ENCODE data around the gene ATP5IF1. TPM values are rescaled to one million over a fixed set of nuclear protein-coding genes. Genes with fewer than 3 reads are reported as not detected.

The ATP5IF1 gene
- total and polyA plus RNA-seq, 2 of the 13 experiments (the other 11 are each of a cell fraction or from before 2014, with no cell fraction given): 97.7 to 131 TPM

GRCh38 chr1:28235755-28236655 lies at the start of gene ATP5IF1 (continued):
- TF ChIP-seq, protein P1, sequence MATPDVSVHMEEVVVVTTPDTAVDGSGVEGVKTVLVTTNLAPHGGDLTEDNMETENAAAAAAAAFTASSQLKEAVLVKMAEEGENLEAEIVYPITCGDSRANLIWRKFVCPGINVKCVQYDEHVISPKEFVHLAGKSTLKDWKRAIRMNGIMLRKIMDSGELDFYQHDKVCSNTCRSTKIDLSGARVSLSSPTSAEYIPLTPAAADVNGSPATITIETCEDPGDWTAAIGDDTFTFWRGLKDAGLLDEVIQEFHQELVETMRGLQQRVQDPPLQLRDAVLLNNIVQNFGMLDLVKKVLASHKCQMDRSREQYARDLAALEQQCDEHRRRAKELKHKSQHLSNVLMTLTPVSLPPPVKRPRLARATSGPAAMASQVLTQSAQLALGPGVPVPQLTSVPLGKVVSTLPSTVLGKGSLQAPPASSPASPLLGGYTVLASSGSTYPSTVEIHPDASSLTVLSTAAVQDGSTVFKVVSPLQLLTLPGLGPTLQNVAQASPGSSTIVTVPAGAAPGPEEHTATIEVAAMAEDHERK (CRISPR knock-in tag; IDR thresholded peaks at IDR 0.05; ENCODE audit: low read depth): no peak
- TF ChIP-seq, protein P2, sequence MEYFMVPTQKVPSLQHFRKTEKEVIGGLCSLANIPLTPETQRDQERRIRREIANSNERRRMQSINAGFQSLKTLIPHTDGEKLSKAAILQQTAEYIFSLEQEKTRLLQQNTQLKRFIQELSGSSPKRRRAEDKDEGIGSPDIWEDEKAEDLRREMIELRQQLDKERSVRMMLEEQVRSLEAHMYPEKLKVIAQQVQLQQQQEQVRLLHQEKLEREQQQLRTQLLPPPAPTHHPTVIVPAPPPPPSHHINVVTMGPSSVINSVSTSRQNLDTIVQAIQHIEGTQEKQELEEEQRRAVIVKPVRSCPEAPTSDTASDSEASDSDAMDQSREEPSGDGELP (IDR thresholded peaks at IDR 0.05; ENCODE audit: borderline replicate concordance, low read depth): no peak
- TF ChIP-seq ZNF713 (CRISPR knock-in tag; IDR thresholded peaks at IDR 0.05) (no peak), ZNF841 (CRISPR knock-in tag; IDR thresholded peaks at IDR 0.05; ENCODE audit: borderline replicate concordance) (0 out of 2 replicates have a peak, but pooled peaks have one; percentile 25), ZNF224 (CRISPR knock-in tag; IDR thresholded peaks at IDR 0.05) (0 out of 2 replicates have a peak, but pooled peaks have one; percentile 71), SOX13 (IDR thresholded peaks at IDR 0.05) (no peak), SOX13 (CRISPR knock-in tag; conservative IDR thresholded peaks at IDR 0.05 in 1 of 2, IDR thresholded peaks at IDR 0.05 in 1 of 2) (no peak), ZIK1 (CRISPR knock-in tag; IDR thresholded peaks at IDR 0.05; ENCODE audit: borderline replicate concordance, low read depth) (no peak), BRCA1 (CRISPR knock-in tag; IDR thresholded peaks at IDR 0.05) (peak; percentile 81; the same call in 1 of the 2 replicates), HMG20A (CRISPR knock-in tag; IDR thresholded peaks at IDR 0.05; ENCODE audit: borderline replicate concordance) (no peak), EEA1 (CRISPR knock-in tag; IDR thresholded peaks at IDR 0.05; ENCODE audit: borderline replicate concordance) (peak; percentile 62; the same call in 1 of the 2 replicates), CBX2 (IDR thresholded peaks at IDR 0.05; ENCODE audit: low read depth, low read length) (no peak), CBX2 (CRISPR knock-in tag; IDR thresholded peaks at IDR 0.05; ENCODE audit: low read depth) (no peak), ZNF879 (CRISPR knock-in tag; IDR thresholded peaks at IDR 0.05) (0 out of 2 replicates have a peak, but pooled peaks have one; percentile 23), ZKSCAN8 (CRISPR knock-in tag; IDR thresholded peaks at IDR 0.05; ENCODE audit: borderline replicate concordance) (peak; percentile 50; the same call in 1 of the 2 replicates), RFX3 (CRISPR knock-in tag; IDR thresholded peaks at IDR 0.05) (no peak), ZNF460 (CRISPR knock-in tag; IDR thresholded peaks at IDR 0.05; ENCODE audit: borderline replicate concordance) (no peak)
- TF ChIP-seq, protein P3, sequence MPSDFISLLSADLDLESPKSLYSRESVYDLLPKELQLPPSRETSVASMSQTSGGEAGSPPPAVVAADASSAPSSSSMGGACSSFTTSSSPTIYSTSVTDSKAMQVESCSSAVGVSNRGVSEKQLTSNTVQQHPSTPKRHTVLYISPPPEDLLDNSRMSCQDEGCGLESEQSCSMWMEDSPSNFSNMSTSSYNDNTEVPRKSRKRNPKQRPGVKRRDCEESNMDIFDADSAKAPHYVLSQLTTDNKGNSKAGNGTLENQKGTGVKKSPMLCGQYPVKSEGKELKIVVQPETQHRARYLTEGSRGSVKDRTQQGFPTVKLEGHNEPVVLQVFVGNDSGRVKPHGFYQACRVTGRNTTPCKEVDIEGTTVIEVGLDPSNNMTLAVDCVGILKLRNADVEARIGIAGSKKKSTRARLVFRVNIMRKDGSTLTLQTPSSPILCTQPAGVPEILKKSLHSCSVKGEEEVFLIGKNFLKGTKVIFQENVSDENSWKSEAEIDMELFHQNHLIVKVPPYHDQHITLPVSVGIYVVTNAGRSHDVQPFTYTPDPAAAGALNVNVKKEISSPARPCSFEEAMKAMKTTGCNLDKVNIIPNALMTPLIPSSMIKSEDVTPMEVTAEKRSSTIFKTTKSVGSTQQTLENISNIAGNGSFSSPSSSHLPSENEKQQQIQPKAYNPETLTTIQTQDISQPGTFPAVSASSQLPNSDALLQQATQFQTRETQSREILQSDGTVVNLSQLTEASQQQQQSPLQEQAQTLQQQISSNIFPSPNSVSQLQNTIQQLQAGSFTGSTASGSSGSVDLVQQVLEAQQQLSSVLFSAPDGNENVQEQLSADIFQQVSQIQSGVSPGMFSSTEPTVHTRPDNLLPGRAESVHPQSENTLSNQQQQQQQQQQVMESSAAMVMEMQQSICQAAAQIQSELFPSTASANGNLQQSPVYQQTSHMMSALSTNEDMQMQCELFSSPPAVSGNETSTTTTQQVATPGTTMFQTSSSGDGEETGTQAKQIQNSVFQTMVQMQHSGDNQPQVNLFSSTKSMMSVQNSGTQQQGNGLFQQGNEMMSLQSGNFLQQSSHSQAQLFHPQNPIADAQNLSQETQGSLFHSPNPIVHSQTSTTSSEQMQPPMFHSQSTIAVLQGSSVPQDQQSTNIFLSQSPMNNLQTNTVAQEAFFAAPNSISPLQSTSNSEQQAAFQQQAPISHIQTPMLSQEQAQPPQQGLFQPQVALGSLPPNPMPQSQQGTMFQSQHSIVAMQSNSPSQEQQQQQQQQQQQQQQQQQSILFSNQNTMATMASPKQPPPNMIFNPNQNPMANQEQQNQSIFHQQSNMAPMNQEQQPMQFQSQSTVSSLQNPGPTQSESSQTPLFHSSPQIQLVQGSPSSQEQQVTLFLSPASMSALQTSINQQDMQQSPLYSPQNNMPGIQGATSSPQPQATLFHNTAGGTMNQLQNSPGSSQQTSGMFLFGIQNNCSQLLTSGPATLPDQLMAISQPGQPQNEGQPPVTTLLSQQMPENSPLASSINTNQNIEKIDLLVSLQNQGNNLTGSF (CRISPR knock-in tag; IDR thresholded peaks at IDR 0.05): peak; percentile 91
- TF ChIP-seq, protein P4, sequence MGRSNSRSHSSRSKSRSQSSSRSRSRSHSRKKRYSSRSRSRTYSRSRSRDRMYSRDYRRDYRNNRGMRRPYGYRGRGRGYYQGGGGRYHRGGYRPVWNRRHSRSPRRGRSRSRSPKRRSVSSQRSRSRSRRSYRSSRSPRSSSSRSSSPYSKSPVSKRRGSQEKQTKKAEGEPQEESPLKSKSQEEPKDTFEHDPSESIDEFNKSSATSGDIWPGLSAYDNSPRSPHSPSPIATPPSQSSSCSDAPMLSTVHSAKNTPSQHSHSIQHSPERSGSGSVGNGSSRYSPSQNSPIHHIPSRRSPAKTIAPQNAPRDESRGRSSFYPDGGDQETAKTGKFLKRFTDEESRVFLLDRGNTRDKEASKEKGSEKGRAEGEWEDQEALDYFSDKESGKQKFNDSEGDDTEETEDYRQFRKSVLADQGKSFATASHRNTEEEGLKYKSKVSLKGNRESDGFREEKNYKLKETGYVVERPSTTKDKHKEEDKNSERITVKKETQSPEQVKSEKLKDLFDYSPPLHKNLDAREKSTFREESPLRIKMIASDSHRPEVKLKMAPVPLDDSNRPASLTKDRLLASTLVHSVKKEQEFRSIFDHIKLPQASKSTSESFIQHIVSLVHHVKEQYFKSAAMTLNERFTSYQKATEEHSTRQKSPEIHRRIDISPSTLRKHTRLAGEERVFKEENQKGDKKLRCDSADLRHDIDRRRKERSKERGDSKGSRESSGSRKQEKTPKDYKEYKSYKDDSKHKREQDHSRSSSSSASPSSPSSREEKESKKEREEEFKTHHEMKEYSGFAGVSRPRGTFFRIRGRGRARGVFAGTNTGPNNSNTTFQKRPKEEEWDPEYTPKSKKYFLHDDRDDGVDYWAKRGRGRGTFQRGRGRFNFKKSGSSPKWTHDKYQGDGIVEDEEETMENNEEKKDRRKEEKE (IDR thresholded peaks at IDR 0.05): no peak

Data from HepG2 (cell line).